NCI-H2227 treated with DMSO at 0.1 percent for 48 hours (cell line): ENCODE results near the gene TRABD2A.

Experiments
- DNase-seq: peaks from one replicate; lab custom pipeline; 2025; lab: John Stamatoyannopoulos, UW

Gene TRABD2A

GRCh38 chr2:84817239-84817655, 63.6 kb downstream of the TRABD2A start:
- no peak for DNase-seq

DNA sequence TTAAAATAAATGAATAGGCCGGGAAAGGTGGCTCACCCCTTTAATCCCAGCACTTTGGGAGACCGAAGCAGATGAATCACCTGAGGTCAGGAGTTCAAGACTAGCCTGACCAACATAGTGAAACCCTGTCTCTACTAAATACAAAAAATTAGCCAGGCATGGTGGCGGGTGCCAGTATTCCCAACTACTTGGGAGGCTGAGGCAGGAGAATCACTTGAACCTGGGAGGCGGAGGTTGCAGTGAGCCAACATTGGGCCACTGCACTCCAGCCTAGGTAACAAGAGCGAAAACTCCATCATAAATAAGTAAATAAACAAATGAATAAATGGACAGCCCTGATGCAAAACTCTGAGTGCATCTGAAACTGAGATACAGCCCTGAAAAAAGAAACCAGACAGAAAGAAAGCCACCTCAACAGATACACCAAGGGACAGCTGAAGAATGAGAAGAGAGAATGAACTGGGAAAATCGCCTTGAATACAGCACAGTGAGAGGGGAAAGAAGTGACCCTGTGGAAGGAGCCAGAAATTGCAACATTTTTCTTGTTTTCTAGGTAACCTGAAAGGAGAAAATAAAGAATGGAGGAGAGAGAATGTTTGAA, 64.4 kb downstream of the TRABD2A start:
- no peak for DNase-seq

DNA sequence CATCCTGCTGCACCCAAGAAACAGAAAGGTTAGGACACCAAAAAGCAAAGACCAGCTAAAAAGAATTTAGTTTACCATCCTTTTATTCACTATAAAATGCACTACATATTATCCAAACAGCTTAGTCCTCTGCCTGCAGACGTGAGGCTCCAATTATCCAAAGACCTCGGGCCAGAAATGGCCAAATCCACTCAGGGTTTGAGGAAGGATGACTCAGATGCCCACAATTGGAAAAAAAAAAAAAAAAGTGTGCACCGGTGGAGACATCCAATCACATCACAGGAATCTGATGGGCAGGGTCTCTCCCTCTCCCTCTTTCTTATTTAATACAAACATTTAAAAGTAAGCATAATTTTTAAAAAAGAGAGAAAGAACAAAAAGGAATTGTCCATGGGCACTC, 65.7 kb downstream of the TRABD2A start:
- DNase-seq = no peak

DNA sequence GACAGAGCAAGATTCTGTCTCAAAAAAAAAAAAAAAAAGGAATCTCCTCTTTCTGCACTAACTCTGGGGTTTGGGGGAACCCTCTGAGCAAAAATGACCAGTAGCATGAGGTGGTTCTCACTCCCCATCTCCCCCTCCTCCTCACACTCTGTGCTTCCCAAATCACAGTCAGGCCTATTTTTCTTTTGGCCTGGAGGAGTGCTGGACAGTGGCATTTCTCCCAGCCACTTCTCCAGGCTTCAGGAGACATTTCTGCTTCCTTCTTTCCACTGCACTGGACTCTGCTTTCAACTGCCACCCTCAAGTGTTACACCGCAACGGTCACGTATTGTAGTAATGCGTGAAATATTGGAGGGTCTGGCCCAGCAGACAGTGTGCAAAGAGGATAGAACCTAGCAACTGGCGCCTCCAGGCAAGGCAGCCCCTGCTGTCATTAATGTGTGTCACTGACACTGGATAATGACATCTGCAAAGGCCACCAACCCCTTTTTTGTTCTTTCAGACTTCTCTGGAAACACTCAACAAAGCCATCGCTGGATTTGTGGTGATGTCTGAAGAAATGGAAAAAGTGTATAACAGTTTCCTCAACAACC, 68.9 kb downstream of the TRABD2A start:
- no peak for DNase-seq

GRCh38 chr2:84808279-84808678, 72.6 kb downstream of the TRABD2A start:
- no peak for DNase-seq

DNA sequence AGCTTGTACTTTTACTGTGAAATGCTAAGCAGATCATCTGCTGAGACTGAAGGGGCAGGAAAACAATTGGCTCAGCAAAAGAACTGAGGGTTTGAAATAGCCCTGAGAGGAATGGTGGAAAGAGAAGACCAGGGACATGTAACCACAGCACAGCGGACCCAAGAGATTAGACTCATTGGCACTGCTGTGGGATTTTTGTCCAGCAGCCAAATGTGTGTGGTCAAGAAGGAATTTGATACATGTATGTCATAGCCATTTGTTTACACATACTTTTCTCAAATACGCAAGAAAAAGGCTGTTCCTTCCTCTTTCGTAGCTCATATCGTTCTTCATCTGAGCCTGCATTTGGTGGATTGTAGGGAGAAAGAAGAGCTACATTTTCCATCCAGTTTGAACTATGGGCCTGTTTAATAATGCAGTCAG, 73.8 kb downstream of the TRABD2A start:
- DNase-seq = no peak

GRCh38 chr2:84805250-84805958, 75.5 kb downstream of the TRABD2A start:
- DNase-seq = no peak

- DNase-seq = no peak
Measured at GRCh38 chr2:84801811-84802210, 79.1 kb downstream of the TRABD2A start.

GRCh38 chr2:84800194-84800805, 80.6 kb downstream of the TRABD2A start:
- DNase-seq = no peak

GRCh38 chr2:84799772-84800171, 81.1 kb downstream of the TRABD2A start:
- no peak for DNase-seq

GRCh38 chr2:84797271-84797670, 83.6 kb downstream of the TRABD2A start:
- no peak for DNase-seq

GRCh38 chr2:84796798-84797197, 84.1 kb downstream of the TRABD2A start:
- no peak for DNase-seq

DNA sequence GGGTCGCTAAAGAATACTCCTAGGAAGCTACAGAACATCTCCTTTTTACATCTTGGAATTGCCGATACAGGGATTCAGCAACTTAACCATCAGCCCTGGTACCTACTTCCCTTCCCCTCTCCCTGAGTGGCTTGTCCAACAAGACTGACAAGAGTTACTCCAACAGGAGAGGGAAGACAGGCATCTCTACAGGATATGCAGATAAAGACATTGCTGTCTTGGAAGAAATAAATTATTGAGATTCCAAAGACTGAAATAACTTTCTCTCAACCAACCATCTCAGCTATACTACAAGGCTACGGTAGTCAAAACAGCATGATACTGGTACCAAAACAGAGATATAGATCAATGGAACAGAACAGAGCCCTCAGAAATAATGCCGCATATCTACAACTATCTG, 87.2 kb downstream of the TRABD2A start:
- no peak for DNase-seq

GRCh38 chr2:84792856-84793522, 87.9 kb downstream of the TRABD2A start:
- DNase-seq = no peak

DNA sequence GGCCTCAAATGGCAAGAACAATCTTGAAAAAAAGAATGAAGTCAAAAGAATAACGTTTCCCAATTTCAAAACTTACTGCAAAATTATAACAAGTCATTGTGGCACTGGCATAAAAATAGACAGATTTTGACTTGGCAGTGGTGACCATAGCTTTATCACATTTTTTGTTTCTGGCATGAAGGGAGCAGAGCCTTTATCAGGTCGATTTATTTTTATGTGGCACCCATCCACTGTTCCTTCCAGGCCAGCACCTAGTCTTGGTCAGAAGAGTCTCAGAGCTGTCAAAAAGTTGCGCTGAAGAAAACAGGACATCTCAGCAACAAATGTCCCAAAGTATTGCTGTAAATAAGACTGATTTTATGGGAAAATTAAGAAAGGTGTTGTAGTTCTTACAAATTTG, 92.4 kb downstream of the TRABD2A start:
- DNase-seq = no peak

GRCh38 chr2:84788027-84788426, 92.9 kb downstream of the TRABD2A start:
- no peak for DNase-seq

DNA sequence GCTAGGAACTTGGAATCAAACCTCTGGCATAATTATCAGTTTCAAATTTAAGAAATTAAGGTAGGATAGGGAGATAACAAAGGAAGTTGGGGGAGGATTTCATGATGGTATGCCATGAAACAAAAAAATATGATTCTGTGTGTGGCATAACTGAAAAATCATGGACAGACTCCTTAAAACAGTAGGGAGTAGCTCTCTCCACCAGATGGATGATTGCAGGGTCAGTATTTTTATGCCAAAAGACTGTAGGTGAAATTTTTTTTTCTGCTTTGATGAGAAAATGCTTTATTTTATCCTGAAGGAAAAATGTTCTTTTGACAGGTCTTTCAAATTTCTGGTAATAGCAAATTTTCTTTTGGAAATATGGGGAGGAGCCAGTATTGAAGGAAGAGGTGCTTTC, 94.3 kb downstream of the TRABD2A start:
- DNase-seq = no peak

DNA sequence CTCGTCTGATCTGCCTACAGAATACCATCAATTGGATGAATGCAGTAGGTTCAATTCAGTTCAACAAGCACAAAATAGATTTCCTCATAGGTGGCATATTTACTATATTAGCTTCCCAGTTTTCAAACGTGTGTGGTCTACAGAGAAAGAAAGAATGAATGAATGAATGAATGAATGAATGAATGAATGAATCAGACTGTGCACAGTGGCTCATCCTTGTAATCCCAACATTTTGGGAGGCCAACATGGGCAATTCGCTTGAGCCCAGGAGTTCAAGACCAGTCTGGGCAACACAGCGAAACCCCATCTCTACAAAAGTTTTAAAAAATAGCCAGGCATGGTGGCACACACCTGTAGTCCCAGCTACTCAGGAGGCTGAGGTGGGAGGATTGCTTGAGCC, 94.9 kb downstream of the TRABD2A start:
- DNase-seq = no peak

- DNase-seq = no peak
Measured at GRCh38 chr2:84782717-84783442, 98.0 kb downstream of the TRABD2A start.

DNA sequence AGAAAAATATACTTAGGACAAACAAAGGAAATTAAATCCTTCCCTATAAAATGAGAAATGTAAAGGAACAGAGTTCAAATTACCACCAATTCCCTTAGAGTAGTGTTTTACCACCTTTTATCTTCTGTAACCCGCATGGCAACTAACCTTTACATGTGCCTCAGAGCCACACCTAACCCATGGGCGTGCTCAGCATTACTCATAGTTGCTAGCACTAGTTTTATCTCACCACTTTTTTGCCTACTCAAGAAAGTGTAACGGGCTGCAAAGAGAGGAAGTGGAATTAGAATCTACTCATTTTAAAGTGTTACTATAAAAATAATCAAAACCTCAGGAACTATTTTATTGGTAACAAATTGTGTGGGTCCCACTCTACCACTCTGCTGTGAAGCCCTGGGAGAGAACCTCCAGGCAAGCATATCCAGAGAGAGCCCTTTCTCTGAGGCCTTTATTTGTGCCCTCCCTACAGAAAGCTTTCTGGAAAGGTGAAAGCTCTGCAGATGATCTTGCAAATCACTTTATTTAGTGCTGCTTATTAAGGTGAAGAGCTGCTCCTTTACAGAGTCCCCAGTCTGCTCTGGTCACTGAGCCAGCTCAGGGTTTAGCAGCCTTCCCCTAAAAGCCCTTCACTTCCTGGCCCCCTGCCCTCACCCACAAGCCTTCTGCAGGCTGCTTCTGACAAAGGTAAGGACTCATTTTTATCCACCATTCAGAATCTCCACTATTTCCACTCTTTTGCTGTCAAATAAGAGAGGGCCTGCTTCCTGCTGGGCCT, 98.8 kb downstream of the TRABD2A start:
- no peak for DNase-seq

DNA sequence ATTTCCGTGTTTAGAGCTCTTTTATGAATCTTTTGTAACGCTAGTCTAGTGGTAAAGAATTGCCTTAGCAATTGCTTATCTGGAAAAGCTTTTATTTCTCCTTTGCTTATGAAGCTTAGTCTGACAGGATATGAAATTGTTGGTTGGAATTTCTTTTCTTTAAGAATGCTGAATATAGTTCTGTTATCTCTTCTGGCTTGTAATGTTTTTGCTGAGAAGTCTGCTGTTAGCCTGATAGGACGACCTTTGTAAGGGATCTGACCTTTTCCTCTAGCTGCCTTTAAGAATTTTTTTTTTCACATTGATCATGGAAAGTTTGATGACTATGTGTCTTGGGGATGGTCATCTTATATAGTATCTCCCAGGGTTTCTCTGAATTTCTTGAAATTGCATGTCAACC, 101.1 kb downstream of the TRABD2A start:
- no peak for DNase-seq
